Mesendoderm (in vitro differentiated cells): ENCODE measurements around the gene TRIM24.
A peak's percentile ranks its signal among the peaks of the same experiment; 100 is the strongest.
"Not testable (repeated sequence)": the region's sequence is repeated elsewhere in the genome, so short reads cannot be mapped to it uniquely, and the experiment has no call there.

Source experiments
- DNase-seq: peaks from one replicate; pipeline ENCODE4 v3.0.0; 2013
- H2AK5ac ChIP-seq: 2 replicates; pipeline ENCODE4 v1.6.1; 2013; ENCODE audit warnings: low read length, inconsistent platforms
- H2BK120ac ChIP-seq: 2 replicates; pipeline ENCODE4 v1.6.1; 2013; ENCODE audit warnings: low read depth, mild to moderate bottlenecking, low read length, moderate library complexity, mixed read lengths
- H2BK15ac ChIP-seq: replicated peaks from 2 replicates; pipeline ENCODE4 v1.6.1; 2013; ENCODE audit warnings: low read depth, mild to moderate bottlenecking, moderate library complexity
- H2BK5ac ChIP-seq: 2 replicates; pipeline ENCODE4 v1.6.1; 2013; ENCODE audit warnings: low read length, inconsistent platforms
- H3K18ac ChIP-seq: 2 replicates; pipeline ENCODE4 v1.6.1; 2013; ENCODE audit warnings: mild to moderate bottlenecking, low read length, mixed read lengths
- H3K23ac ChIP-seq: one replicate; pipeline ENCODE4 v1.6.1; 2013; ENCODE audit warnings: low read length
- H3K27ac ChIP-seq: 2 replicates; pipeline ENCODE4 v1.5.1; 2013; ENCODE audit warnings: low read depth, mild to moderate bottlenecking, inconsistent platforms, low read length, moderate library complexity
- H3K27me3 ChIP-seq: 2 replicates; pipeline ENCODE4 v1.6.1; 2013; ENCODE audit warnings: low read length, control low read depth, mild to moderate bottlenecking, inconsistent platforms; ENCODE audit not compliant: insufficient read depth, poor library complexity
- H3K36me3 ChIP-seq: 2 replicates; pipeline ENCODE4 v1.6.1; 2013; ENCODE audit warnings: low read length, inconsistent platforms; ENCODE audit not compliant: control insufficient read depth, insufficient read depth
- H3K4ac ChIP-seq: one replicate; pipeline ENCODE4 v1.6.1; 2013; ENCODE audit warnings: low read depth, mild to moderate bottlenecking, low read length, moderate library complexity
- H3K4me1 ChIP-seq: 2 replicates; pipeline ENCODE4 v1.6.1; 2013; ENCODE audit warnings: low read depth, low read length, inconsistent platforms; ENCODE audit not compliant: control insufficient read depth
- H3K4me2 ChIP-seq: 2 replicates; pipeline ENCODE4 v1.6.1; 2013; ENCODE audit warnings: low read length
- H3K4me3 ChIP-seq: 2 replicates; pipeline ENCODE4 v1.5.1; 2013; ENCODE audit warnings: mild to moderate bottlenecking, low read length
- H3K56ac ChIP-seq: one replicate; pipeline ENCODE4 v1.6.1; 2013; ENCODE audit warnings: low read length
- H3K79me1 ChIP-seq: 2 replicates; pipeline ENCODE4 v1.6.1; 2013; ENCODE audit warnings: low read length, inconsistent platforms
- H3K79me2 ChIP-seq: 2 replicates; pipeline ENCODE4 v1.6.1; 2013; ENCODE audit warnings: mild to moderate bottlenecking, low read length; ENCODE audit not compliant: control insufficient read depth, insufficient read depth
- H3K9ac ChIP-seq: 2 replicates; pipeline ENCODE4 v1.6.1; 2013; ENCODE audit warnings: low read length, inconsistent platforms
- H4K5ac ChIP-seq: one replicate; pipeline ENCODE4 v1.6.1; 2013; ENCODE audit warnings: low read length
- H4K8ac ChIP-seq: one replicate; pipeline ENCODE4 v1.6.1; 2013; ENCODE audit warnings: low read depth, mild to moderate bottlenecking, control low read depth, low read length, moderate library complexity
- WGBS: extraction: QIAGEN DNeasy Blood & Tissue Kit; methylation state at CpG from one replicate; pipeline ENCODE4 v1.1.7; 2013; ENCODE audit warnings: low lambda C conversion rate, missing lambda C conversion rate; ENCODE audit not compliant: insufficient coverage; ENCODE audit errors: extremely low coverage; 5-methylcytosine and 5-hydroxymethylcytosine counted together

The TRIM24 gene

GRCh38 chr7:138520742-138521141, 60.7 kb downstream of the TRIM24 start:
- H2BK15ac ChIP-seq, result no peak overlapping the region
- H3K79me2 ChIP-seq, result peaks cover 4% of the 10 kb centered on the region
- H3K4me3 ChIP-seq, result no peak overlapping the region
- no peak overlapping the region for H3K23ac ChIP-seq
- no peak overlapping the region for H3K4me2 ChIP-seq
- H4K8ac ChIP-seq, result no peak overlapping the region
- H2BK5ac ChIP-seq, result no peak overlapping the region
- H4K5ac ChIP-seq, result no peak overlapping the region
- H3K27ac ChIP-seq, result no peak overlapping the region
- DNase-seq, result no peak
- peaks cover 2% of the 10 kb centered on the region for H3K79me1 ChIP-seq
- no peaks in the 10 kb centered on the region for H3K27me3 ChIP-seq
- H3K4ac ChIP-seq, result no peak overlapping the region
- H3K18ac ChIP-seq, result no peak overlapping the region
- no peak overlapping the region for H3K56ac ChIP-seq
- peaks cover 4% of the 10 kb centered on the region for H3K36me3 ChIP-seq
- no peaks in the 10 kb centered on the region for H3K4me1 ChIP-seq
- H3K9ac ChIP-seq, result no peak overlapping the region
- no peak overlapping the region for H2BK120ac ChIP-seq
- no peak overlapping the region for H2AK5ac ChIP-seq
- no CpG with 5 or more reads among the region's 4 CpGs for WGBS

DNA sequence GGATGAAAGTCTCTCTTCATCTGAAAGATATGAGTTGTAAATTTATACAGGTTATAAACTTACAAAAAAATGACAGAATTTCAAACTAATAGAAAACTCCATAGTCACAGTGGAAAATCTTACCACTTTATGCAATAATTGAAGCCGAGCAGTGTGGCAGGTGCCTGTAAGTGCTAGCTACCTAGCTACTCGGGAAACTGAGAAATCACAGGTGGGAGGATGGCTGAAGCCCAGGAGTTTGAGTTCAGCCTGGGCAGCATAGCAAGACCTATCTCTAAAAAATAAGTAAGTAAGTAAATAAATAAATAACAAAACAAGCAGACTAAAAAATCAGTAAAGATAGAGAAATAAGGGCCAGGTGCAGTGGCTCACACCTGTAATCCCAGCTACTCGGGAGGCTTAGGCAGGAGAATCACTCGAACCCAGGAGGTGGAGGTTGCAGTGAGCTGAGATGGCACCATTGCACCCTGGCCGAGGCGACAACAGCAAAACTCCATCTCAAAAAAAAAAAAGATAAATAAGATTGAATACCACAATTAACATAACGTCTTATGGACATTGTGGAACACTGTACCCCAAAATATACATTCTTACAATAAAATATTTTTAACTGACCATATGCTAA, 61.9 kb downstream of the TRIM24 start:
- H2AK5ac ChIP-seq, result no peak overlapping the region
- no CpG with 5 or more reads among the region's 7 CpGs for WGBS
- no peak overlapping the region for H2BK120ac ChIP-seq
- H4K5ac ChIP-seq, result no peak overlapping the region
- H3K79me1 ChIP-seq, result no peaks in the 10 kb centered on the region
- no peak overlapping the region for H3K27ac ChIP-seq
- H3K9ac ChIP-seq, result no peak overlapping the region
- no peak overlapping the region for H3K4me3 ChIP-seq
- H3K4me2 ChIP-seq, result no peak overlapping the region
- H3K18ac ChIP-seq, result no peak overlapping the region
- H3K27me3 ChIP-seq, result no peaks in the 10 kb centered on the region
- no peak overlapping the region for H3K56ac ChIP-seq
- H4K8ac ChIP-seq, result no peak overlapping the region
- no peak overlapping the region for H3K4ac ChIP-seq
- H3K4me1 ChIP-seq, result no peaks in the 10 kb centered on the region
- peaks cover 5% of the 10 kb centered on the region for H3K36me3 ChIP-seq
- H3K79me2 ChIP-seq, result no peaks in the 10 kb centered on the region
- H2BK15ac ChIP-seq, result no peak overlapping the region
- DNase-seq, result no peak
- H2BK5ac ChIP-seq, result no peak overlapping the region
- H3K23ac ChIP-seq, result no peak overlapping the region

DNA sequence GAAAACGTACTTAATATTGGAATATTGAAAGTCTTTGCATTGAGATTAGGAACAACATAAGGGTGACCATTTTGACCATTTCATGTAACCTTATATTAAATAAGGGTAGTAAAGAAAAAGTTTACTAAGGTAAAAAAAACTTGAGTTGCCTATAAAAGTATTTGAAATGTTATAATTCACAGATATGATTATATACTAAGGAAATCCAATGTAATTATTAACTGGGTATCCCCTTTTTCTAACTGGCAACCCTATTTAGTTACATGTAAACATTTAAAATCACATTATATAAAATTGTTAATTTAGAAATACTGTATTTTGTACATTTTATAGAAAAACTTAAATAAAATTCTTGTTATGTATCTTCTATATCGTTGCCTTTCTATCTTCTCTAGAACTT, 64.2 kb downstream of the TRIM24 start:
- DNase-seq, result no peak
- H3K79me1 ChIP-seq, result no peaks in the 10 kb centered on the region
- WGBS, result no CpG with 5 or more reads among the region's 2 CpGs
- H2BK15ac ChIP-seq, result no peak overlapping the region
- no peak overlapping the region for H3K4ac ChIP-seq
- no peak overlapping the region for H3K4me3 ChIP-seq
- no peak overlapping the region for H3K56ac ChIP-seq
- no peak overlapping the region for H3K4me2 ChIP-seq
- H3K27me3 ChIP-seq, result no peaks in the 10 kb centered on the region
- H3K36me3 ChIP-seq, result peaks cover 6% of the 10 kb centered on the region
- no peak overlapping the region for H2BK120ac ChIP-seq
- H3K23ac ChIP-seq, result no peak overlapping the region
- H3K9ac ChIP-seq, result no peak overlapping the region
- H3K27ac ChIP-seq, result no peak overlapping the region
- no peak overlapping the region for H4K5ac ChIP-seq
- H3K79me2 ChIP-seq, result peaks cover 2% of the 10 kb centered on the region
- H4K8ac ChIP-seq, result no peak overlapping the region
- H3K18ac ChIP-seq, result no peak overlapping the region
- no peaks in the 10 kb centered on the region for H3K4me1 ChIP-seq
- no peak overlapping the region for H2AK5ac ChIP-seq
- no peak overlapping the region for H2BK5ac ChIP-seq

DNA sequence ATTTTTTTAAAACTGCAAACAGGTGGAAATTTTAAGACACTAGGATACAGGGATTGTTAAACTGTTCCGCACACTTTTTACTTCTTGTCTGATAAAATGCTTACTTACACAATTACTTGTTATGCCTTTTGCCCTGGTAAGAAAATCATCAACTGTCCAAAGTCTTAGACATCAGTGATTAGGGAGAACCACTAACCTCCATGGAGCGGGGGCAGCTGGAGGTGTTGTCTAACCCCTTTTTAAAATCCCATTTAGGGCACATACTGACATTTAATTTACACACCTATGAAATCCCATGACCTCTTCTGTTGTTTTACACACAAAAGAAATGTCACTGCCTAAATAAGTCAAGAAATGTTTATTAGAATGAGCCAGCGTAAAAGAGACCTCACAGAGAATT, 65.7 kb downstream of the TRIM24 start:
- no peaks in the 10 kb centered on the region for H3K27me3 ChIP-seq
- no peak overlapping the region for H3K4me2 ChIP-seq
- no peak overlapping the region for H4K5ac ChIP-seq
- no peaks in the 10 kb centered on the region for H3K79me1 ChIP-seq
- H2BK15ac ChIP-seq, result no peak overlapping the region
- no peak overlapping the region for H4K8ac ChIP-seq
- no peak overlapping the region for H3K4me3 ChIP-seq
- WGBS, result no CpG with 5 or more reads among the region's 3 CpGs
- no peaks in the 10 kb centered on the region for H3K4me1 ChIP-seq
- peaks cover 4% of the 10 kb centered on the region for H3K79me2 ChIP-seq
- H2BK5ac ChIP-seq, result no peak overlapping the region
- H3K36me3 ChIP-seq, result peaks cover 4% of the 10 kb centered on the region
- no peak overlapping the region for H3K18ac ChIP-seq
- DNase-seq, result no peak
- no peak overlapping the region for H3K27ac ChIP-seq
- H2AK5ac ChIP-seq, result no peak overlapping the region
- H3K4ac ChIP-seq, result no peak overlapping the region
- H3K9ac ChIP-seq, result no peak overlapping the region
- H3K23ac ChIP-seq, result no peak overlapping the region
- H2BK120ac ChIP-seq, result no peak overlapping the region
- no peak overlapping the region for H3K56ac ChIP-seq

- Histone ChIP-seq H3K27me3 (no peaks in the 10 kb centered on the region), H3K79me1 (no peaks in the 10 kb centered on the region), H2BK5ac (no peak overlapping the region), H4K5ac (no peak overlapping the region), H2BK15ac (no peak overlapping the region), H3K27ac (no peak overlapping the region), H3K18ac (no peak overlapping the region), H3K79me2 (peaks cover 6% of the 10 kb centered on the region), H3K36me3 (peaks cover 4% of the 10 kb centered on the region), H2BK120ac (no peak overlapping the region), H4K8ac (no peak overlapping the region), H3K56ac (no peak overlapping the region), H3K4me3 (peak overlapping the region; percentile 5), H3K9ac (no peak overlapping the region), H3K4me1 (no peaks in the 10 kb centered on the region), H3K4me2 (no peak overlapping the region), H2AK5ac (no peak overlapping the region), H3K4ac (no peak overlapping the region), H3K23ac (no peak overlapping the region)
- DNase-seq, result peak; percentile 55
- no CpG with 5 or more reads among the region's 5 CpGs for WGBS
Observed at GRCh38 chr7:138527746-138528223, 67.7 kb downstream of the TRIM24 start.

DNA sequence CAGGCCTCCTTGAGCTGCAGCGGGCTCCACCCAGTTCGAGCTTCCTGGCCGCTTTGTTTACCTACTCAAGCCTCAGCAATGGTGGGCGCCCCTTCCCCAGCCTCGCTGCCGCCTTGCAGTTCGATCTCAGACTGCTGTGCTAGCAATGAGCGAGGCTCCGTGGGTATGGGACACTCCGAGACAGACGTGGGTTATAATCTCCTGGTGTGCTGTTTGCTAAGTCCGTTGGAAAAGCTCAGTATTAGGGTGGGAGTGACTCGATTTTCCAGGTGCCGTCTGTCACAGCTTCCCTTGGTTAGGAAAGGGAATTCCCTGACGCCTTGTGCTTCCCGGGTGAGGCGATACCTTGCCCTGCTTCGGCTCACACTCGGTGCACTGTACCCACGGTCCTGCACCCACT, 76.8 kb downstream of the TRIM24 start:
- not testable (repeated sequence) for H3K4me3 ChIP-seq, H4K8ac ChIP-seq, H3K27me3 ChIP-seq, H2AK5ac ChIP-seq, H3K4ac ChIP-seq, H3K4me2 ChIP-seq, H3K9ac ChIP-seq, H3K27ac ChIP-seq, H2BK120ac ChIP-seq, H3K18ac ChIP-seq, DNase-seq, H3K79me1 ChIP-seq, H3K4me1 ChIP-seq, H3K36me3 ChIP-seq, H2BK15ac ChIP-seq, H4K5ac ChIP-seq, H3K56ac ChIP-seq, H3K23ac ChIP-seq, H2BK5ac ChIP-seq, H3K79me2 ChIP-seq
- WGBS, result no CpG with 5 or more reads among the region's 20 CpGs
